Vagina (tissue), 2 donors: ENCODE results near the gene OR5AC2. TPM values are rescaled to one million over a fixed set of nuclear protein-coding genes. Genes with fewer than 3 reads are reported as not detected.

ENCODE experiments used
- DNase-seq, 2 donors: peaks; one replicate each; pipeline ENCODE4 v3.0.0-alpha.2; 2017; ENCODE audit errors: extremely low spot score in 2 of 2
- H3K27ac ChIP-seq: fragments of 200-600 bp; sonication (generic); one replicate; pipeline ENCODE4 v1.5.1; 2019
- H3K27me3 ChIP-seq: fragments of 200-600 bp; sonication (generic); one replicate; pipeline ENCODE4 v1.5.1; 2019
- H3K36me3 ChIP-seq, 2 donors: fragments of 200-600 bp; sonication (generic); one replicate each; pipeline ENCODE4 v1.5.1; 2017 to 2019
- H3K4me1 ChIP-seq: fragments of 200-600 bp; sonication (generic); one replicate; pipeline ENCODE4 v1.5.1; 2019
- H3K4me3 ChIP-seq, 2 donors: fragments of 200-600 bp; sonication (generic); 1 replicate in 1 of 2; 2 replicates in 1 of 2; pipeline ENCODE4 v1.5.1; 2016 to 2019
- H3K9me3 ChIP-seq: fragments of 200-600 bp; sonication (generic); one replicate; pipeline ENCODE4 v1.5.1; 2019
- CTCF ChIP-seq, 3 experiments: fragments of 450-650 bp in 2 of 3; fragments of 200-600 bp in 1 of 3; sonication (generic) in 1 of 3; IDR thresholded peaks; one replicate each; pipeline ENCODE4 v1.5.1; 2017 to 2019; ENCODE audit warnings: antibody characterized with exemption in 3 of 3, mild to moderate bottlenecking in 2 of 3, moderate library complexity in 2 of 3
- POLR2A ChIP-seq, 2 donors: fragments of 450-650 bp; IDR thresholded peaks; one replicate each; pipeline ENCODE4 v1.6.1; 2017; ENCODE audit warnings: antibody characterized with exemption in 2 of 2, mild to moderate bottlenecking in 2 of 2, moderate library complexity in 2 of 2
- POLR2AphosphoS5 ChIP-seq, 2 donors: sonication (generic); formaldehyde crosslinking; IDR thresholded peaks; one replicate each; pipeline ENCODE4 v1.9.0; 2017; ENCODE audit warnings: antibody characterized with exemption in 2 of 2, mild to moderate bottlenecking in 2 of 2, low read depth in 1 of 2; ENCODE audit not compliant: insufficient read depth in 1 of 2
- intact Hi-C: fragments of 100-400 bp; cut with DNase I; formaldehyde crosslinking; loops from one replicate; pipeline ENCODE4 v1.15.1; 2023
- total RNA-seq: library from RNA; depleted of rRNA; stranded (reverse); fragments of >200 nt; gene quantifications from one replicate; pipeline ENCODE4 v1.2.3, GENCODE V29; 2016

Gene OR5AC2
- total RNA-seq, 1 donor from 2014 or later, result not detected

GRCh38 chr3:98130421-98130820, 43.4 kb downstream of the OR5AC2 start, which contains the start of gene OR5H1:
Gene OR5H1, plus strand, starts transcription at chr3:98130721. Its CDS starts 1,977 bp downstream, at chr3:98132698.
- Histone ChIP-seq H3K9me3 (no peaks in the 10 kb centered on the region), H3K27me3 (no peaks in the 10 kb centered on the region), H3K27ac (no peak within 1 kb of the TSS), H3K4me1 (no peaks in the 10 kb centered on the region), H3K4me3 (no peak within 1 kb of the TSS), H3K36me3 (no peaks in the 10 kb centered on the region)
- intact Hi-C loops, result no loop called here
- no peak for DNase-seq
- TF ChIP-seq CTCF (IDR thresholded peaks at IDR 0.05) (no peak), POLR2AphosphoS5 (IDR thresholded peaks at IDR 0.05; ENCODE audit: insufficient read depth in 1 of 2, low read depth in 1 of 2) (no peak), POLR2A (IDR thresholded peaks at IDR 0.05) (no peak)

- Histone ChIP-seq H3K27ac (no peak overlapping the region), H3K36me3 (no peaks in the 10 kb centered on the region), H3K4me1 (no peaks in the 10 kb centered on the region), H3K4me3 (no peak overlapping the region), H3K9me3 (no peaks in the 10 kb centered on the region), H3K27me3 (no peaks in the 10 kb centered on the region)
- TF ChIP-seq POLR2AphosphoS5 (IDR thresholded peaks at IDR 0.05; ENCODE audit: insufficient read depth in 1 of 2, low read depth in 1 of 2) (no peak), POLR2A (IDR thresholded peaks at IDR 0.05) (no peak), CTCF (IDR thresholded peaks at IDR 0.05) (no peak)
- no peak for DNase-seq
- intact Hi-C loops, result no loop called here
These were observed 49.7 kb downstream of the OR5AC2 start for GRCh38 chr3:98136631-98137030.

Other genes with a start within 250 kb of the OR5AC2 start
- 33.4 TPM for gene RIOX2, start 114.7 kb upstream of the OR5AC2 start, total RNA-seq
- gene GABRR3, start 51.9 kb upstream of the OR5AC2 start, total RNA-seq, result not detected
- gene OR5H1, start 43.5 kb downstream of the OR5AC2 start, total RNA-seq, result not detected
- gene OR5H14, start 60.3 kb downstream of the OR5AC2 start, total RNA-seq, result not detected
- gene OR5H15, start 79.5 kb downstream of the OR5AC2 start, total RNA-seq, result not detected
- not detected for gene OR5H6, start 177.1 kb downstream of the OR5AC2 start, total RNA-seq
- not detected for gene OR5H2, start 195.3 kb downstream of the OR5AC2 start, total RNA-seq